ENCODE results near the gene CALML4. TPM values are rescaled to one million over a fixed set of nuclear protein-coding genes. Genes with fewer than 3 reads are reported as not detected.
"Not testable (repeated sequence)": the region's sequence is repeated elsewhere in the genome, so short reads cannot be mapped to it uniquely, and the experiment has no call there.

CALML4 gene
- total RNA-seq, 1 donor from 2014 or later, result 6.1 TPM

DNA sequence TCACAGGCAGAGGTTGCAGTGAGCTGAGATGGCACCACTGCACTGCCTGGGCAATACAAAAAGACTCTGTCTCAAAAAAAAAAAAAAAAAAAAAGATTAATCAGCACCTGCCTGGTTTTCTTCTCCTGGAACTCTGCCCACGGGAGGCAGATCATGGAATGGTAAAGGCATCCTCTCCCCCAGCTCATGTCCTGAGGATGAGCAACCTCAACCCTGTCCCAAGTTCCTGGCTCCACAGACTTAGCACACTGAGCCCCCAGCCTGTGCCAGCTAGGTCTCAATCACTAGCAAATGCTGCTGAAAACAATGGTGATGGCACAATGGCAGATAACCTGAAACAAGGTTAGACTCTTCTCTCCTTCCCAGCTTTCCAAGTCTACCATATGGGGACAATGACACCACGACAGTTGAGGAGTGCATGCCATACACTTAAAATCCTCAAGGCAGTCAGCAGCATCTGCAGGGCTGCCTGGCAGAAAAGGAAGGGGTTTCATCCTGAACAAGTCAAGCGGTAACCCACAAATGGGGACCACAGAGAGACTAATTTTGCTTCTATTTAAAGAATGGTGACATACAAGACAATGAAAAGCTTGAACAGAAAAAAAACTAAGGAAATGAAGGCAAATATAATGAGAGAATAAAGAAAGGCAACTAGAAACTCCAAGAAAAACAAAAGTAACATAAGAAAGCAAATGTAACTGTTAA is 19.6 kb upstream of the CALML4 start:
- DNase-seq, result no peak

DNA sequence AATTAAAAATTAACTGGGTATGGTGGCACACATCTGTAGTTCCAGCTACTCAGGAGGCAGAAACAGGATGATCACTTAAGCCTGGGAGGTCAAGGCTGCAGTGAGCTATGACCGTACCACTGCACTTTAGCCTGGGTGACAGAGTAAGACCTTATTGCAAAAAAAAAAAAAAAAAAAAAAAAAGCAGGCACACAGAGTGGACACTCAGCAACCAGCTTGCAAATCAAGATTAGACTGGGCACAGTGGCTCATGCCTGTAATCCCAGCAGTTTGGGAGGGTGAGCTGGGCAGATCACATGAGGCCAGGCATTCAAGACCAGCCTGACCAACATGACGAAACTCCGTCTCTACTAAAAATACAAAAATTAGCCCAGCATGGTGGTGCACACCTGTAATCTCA is 19.0 kb upstream of the CALML4 start:
- no peak for DNase-seq

DNA sequence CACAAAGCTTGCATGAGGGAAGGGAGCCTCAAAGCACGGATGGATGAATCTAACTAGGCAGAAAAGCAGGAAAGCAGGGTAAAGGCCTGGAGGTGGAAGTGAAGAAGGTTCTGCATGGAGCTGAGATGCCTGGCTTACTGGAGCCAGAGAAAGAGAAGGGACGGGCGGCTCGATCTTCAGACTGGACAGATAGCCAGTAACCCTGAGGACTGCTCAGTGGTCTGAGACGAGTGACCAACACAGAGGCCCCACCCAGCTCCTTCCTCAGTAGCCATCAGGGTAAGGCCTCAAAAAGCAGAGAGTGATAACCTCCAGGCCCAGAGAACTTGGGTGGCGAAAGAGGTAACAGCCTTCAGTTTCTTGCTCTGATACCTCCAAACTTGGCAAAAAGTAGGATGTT is 18.0 kb upstream of the CALML4 start:
- DNase-seq, result no peak

DNA sequence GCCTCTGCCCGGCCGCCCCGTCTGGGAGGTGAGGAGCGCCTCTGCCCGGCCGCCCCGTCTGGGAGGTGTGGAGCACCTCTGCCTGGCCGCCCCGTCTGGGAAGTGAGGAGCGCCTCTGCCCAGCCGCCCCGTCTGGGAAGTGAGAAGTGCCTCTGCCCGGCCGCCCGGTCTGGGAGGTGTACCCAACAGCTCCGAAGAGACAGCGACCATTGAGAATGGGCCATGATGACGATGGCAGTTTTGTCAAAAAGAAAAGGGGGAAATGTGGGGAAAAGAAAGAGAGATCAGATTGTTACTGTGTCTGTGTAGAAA is 17.3 kb upstream of the CALML4 start:
- DNase-seq, result not testable (repeated sequence)

DNA sequence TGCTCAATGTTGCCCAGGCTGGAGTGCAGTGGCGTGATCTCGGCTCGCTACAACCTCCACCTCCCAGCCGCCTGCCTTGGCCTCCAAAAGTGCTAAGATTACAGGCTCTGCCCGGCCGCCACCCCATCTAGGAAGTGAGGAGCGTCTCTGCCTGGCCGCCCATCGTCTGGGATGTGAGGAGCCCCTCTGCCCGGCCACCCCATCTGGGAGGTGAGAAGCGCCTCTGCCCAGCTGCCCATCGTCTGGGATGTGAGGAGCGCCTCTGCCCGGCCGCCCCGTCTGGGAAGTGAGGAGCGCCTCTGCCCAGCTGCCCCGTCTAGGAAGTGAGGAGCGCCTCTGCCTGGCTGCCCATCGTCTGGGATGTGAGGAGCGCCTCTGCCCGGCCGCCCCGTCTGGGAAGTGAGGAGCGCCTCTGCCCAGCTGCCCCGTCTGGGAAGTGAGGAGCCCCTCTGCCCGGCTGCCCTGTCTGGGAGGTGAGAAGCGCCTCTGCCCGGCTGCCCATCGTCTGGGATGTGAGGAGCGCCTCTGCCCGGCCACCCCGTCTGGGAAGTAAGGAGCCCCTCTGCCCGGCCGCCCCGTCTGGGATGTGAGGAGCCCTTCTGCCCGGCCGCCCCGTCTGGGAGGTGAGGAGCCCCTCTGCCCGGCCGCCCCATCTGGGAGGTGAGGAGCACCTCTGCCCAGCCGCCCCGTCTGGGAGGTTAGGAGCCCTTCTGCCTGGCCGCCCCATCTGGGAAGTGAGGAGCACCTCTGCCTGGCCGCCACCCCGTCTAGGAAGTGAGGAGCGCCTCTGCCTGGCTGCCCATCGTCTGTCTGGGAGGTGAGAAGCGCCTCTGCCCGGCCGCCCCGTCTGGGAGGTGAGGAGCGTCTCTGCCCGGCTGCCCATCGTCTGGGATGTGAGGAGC is 16.6 kb upstream of the CALML4 start:
- DNase-seq, result not testable (repeated sequence)

DNA sequence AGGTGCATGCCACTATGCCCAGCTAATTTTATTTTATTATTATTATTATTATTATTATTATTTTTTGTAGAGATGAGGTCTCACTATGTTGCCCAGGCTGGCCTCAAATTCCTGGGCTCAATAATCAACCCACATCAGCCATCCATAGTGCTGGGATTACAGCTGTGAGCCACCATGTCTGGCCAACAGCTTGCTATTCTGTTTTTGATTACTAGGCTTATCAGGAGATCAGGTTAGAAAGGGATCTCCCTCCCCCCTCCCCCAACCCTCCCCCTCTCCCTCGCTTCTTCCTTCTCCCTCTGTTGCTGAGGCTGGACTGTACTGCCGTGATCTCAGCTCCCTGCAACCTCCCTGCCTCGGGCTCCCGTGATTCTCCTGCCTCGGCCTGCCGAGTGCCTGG is 15.8 kb upstream of the CALML4 start:
- no peak for DNase-seq

DNA sequence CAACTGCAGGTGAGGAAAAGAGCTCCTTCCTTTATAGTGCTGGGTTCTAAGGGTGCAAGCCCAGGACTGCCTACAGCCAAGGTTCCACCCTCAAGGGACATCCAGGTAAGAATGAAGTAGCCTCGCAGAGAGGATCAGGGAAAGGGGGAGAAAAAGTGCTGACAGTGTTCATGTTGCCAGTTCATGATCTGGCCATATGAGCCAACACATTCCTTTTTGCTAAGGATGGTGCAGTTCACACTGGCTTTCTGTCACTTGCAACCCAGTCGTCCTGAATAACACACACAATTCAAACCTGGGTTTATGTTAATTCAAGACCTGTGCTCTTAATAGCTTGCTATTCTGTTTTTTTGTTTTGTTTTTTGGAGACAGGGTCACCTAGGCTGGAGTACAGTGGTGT is 15.4 kb upstream of the CALML4 start:
- DNase-seq, result no peak

DNA sequence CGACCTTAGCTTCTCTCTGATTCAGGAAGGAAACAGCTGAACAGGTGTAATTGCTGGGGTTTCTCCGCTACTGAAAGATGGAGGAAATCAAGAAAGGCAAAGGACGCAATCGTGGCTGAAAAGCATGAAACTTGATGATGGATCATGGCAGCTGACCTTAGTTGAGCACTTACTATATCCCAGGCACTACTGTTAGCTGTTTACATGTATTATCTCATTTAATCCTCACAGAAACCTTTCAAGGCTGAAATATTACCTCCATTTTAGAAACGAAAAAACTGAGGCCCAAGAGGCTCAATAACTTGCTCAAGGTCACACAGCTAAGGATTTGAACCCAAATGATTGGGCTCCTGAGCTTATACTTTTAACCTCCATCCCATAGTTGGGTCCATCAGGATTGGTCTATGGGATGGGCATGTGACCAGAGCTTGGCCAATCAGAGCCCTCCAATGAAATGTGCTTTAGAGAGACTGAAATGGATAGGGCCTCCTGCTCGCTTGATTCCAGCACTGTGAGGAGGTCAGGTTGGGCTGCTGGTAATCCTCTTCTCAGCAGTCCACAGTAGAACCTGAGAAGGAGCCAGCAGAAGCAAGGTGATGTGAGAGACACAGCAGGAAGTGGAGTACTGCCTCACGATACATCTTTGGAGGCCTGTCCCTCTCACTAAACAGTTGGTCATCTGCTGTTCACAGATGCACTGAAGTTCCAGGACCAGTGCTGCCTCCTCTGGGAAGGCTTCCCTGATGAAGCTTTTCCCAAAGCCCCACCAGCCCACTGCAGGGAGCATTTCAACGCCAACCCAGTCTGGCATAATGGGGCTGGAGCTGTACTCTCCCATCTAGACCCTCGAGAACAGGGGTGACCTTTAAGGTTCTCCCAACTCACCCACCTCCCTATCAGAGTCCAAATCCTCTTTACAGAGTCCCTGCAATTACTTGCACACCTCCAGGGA is 14.0 kb upstream of the CALML4 start:
- no peak for DNase-seq

DNA sequence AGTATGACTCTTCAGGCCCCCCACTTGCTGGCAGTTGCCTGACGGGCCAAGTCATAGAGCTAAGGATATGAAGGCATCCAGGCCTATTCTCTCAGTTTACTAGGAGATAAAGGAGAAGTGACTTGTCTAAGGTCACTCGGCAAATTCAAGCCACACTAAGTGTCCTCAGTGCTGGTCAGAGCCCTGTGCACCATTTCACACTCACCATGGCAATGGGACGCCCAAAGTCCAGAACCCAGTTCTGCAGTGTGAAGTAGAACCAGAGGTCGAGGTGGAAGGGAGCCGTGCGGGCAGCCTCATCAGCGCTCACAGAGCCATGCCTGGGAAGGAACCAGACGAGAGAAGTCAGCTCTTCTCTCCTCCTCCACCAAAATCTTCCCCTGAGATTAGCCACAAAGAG is 13.2 kb upstream of the CALML4 start:
- DNase-seq, result no peak

DNA sequence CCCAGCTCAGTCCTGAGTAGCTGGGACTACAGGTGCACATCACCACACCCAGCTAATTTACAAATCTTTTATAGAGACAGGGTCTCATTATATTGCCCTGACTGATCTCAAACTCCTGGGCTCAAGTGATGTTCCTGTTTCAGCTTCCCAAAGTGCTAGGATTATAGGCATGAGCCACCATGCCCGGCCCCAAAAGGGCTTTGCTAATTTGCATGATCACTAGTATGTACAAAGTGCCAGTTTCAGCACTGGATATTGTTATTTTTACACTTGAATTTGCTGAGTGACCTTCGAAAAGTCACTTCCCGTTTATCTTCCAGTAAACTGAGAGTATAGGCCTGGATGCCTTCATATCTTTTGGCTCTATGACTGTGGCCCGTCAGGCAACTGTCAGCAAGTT is 12.2 kb upstream of the CALML4 start:
- DNase-seq, result no peak

DNA sequence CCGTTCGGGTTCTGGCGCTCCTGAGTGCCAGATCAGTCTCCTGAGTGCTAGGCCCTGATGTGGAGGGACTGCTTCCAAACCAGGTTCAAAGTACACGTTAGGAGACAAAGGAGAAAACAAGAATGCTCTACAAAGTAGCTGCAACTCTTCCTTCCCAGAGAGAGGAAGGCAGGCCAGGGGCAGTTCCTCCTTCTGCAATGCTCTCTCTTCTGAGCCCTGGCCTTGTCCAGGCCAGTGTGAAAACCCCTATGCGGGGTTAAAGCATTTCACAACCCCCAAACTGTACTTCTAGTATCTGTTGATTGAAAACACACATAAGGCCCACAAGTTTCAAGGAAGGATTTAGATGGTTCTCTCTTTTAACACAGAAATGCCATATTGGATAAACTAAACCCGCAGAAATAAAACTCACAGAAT is 9.7 kb upstream of the CALML4 start:
- DNase-seq, result no peak

DNA sequence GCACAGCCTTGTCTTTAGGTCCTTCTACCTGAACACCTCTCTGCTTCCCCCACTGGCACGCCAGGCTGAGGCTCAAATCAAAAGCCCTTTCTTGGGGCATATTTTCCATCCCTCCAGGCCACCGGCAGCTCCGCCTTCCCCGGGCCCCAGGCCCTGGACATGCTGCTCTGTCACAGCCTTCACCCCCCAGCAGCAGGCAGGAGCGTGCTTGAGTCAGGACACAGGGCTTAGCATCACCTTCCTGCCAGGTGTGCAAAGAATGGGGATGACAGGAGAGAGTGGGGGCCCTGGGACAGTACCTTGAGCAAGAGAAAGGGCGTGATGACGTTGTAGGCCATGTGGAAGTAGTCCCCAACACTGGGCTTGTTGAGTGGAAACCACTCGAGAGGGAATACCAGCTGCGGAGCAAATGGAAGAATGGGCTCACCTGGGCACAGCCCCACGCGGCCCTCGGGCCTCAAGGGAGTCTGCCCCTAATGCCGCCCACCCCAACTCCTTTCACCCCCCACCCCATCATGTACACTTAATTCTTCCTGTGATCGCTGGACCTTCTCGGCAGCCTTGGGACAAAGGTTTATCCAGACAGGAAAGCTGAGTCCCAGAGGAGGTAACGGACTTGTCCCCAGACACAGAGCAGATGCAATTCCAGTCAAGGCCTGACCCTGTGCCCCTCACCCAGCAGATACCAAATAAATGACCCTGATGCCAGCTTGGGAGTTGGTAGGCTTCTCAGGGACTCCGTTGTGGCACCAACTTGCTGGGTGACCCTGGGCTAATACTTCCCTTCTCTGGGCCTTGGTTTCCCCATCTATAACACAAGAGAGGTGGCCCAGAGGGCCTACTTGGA is 9.1 kb upstream of the CALML4 start:
- no peak for DNase-seq

DNA sequence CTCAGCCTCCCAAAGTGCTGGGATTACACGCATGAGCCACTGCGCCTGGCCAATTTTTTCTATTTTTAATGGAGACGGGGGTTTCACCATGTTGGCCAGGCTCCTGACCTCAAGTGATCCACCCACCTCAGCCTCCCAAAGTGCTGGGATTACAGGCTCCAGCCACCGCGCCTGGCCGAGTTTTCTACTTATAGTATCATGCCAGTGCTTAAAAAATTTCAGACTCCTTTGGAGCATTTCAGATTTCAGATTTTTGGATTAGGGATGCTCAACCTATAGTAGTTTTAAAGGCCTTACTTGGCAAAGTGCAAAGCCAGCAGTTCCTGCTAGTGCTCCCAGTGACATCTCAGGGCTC is 8.3 kb upstream of the CALML4 start:
- DNase-seq, result not testable (repeated sequence)

DNA sequence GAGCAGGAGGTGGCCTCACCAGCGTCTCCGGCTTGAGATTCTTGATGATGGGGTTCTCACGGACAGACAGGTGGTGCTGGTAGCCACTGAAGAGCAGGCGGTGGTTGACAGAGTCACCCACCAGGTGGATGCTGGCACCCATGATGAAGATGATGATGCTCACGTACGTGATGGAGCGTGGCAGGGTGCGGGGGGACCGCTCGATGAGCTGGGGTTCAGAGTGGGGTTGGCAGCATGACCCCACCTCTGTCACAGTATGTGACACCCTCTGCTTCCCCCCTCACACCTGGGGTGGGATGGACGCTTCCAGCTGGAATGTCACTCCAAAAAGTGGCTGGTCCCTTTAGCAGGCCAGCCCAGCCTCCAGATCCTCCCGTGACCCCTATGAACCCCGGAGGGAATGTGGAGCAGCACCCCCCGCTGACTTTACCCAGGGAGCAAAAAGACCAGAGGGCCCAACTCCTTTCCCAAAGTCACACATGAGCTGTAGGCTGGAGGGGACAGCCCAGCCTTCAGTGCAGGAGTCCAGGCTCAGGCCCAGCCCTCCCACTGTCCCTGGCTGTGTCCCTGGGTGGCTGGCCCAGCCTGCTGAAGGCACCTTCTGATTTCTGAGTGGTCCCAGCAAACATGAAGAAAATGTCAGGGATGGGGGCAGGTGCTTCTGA is 6.7 kb upstream of the CALML4 start:
- no peak for DNase-seq

DNA sequence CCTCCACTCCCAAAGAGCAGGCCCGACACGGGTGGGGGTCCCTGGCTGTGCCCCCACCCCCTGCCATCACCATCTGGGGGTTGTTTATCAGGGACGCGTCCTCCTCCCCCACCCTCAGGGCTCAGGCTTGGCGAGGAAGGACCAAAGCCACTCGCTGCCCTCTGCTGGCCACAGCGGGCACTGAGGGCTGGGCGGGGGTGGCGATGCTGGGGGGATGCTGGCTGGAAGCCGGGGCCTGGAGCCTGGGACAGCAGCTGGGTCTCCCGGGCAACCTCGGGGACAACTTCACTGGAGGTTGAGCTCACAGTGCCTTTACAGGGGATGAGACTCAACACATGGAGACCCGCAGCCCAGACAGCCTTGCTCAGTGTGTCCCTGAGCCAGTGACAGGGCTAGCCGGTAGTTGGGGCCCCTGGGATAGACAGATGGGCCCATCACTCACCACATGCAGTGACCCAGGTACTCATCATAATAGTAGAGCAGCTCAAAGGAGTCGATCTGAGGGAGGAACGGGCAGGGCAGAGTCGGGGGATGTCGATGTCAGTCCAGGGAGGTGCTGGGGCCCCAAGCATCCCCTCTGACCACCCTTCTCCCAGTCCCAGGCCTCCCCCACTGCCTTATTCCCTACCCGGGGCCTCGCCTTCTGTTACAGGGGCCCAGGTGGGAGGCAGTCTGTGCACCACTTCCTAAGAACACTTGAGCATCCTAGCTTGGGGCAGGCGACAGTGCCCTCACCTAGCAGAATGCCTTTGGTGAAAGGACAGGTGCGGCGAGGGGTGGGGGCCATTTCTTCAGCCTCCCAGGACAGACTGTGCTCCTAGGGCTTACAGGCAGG is 5.9 kb upstream of the CALML4 start:
- DNase-seq, result peak; percentile 5

DNA sequence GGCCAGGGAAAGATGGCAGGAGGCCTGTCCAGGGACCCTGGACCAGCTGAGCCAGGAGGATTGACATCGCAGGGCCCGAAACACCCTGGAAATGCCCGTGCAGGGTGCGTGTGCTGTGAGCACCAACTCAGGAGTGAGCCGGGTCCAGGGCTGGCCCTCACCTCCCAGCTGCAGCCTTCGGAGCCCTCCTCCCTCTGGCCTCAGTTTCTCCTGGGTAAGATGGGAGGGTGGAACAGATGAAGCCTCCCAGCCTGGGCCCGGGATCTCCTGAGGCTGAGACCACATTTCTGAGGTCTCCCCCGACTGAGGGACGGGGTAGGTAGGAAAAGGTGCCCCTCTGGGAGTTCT is 5.3 kb upstream of the CALML4 start:
- DNase-seq, result no peak

DNA sequence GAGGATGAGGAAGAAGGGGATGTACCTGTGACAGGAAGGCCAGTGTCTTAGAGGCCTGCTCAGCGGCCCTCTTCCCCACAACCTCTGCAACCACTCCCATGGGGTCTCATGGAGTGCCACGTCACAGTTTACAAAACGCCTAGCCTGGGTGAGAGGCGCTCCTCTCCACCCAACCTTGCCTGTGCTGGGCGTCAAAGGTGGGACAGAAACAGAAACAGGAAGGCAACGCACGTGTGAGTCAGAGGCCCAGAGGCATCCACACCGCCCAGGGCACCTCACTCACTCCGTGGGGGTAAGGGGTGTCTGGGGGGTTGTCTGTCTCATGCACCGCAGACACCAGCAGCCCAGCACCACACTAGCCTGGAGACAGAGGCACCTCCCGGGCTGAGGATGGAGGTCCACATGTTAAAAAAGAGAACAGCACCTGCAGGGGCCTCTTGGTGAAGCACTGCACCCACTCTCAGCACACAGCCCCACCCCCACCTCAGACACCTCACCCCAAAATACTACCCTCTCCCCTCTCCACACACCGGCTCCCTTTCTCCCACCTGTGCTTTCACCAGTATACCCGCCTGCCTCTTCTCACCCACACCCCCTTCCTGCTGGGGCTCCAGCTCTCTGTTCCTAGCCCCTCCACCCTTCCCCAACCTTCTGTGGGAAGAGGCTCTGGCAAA is 4.7 kb upstream of the CALML4 start:
- DNase-seq, result no peak

DNA sequence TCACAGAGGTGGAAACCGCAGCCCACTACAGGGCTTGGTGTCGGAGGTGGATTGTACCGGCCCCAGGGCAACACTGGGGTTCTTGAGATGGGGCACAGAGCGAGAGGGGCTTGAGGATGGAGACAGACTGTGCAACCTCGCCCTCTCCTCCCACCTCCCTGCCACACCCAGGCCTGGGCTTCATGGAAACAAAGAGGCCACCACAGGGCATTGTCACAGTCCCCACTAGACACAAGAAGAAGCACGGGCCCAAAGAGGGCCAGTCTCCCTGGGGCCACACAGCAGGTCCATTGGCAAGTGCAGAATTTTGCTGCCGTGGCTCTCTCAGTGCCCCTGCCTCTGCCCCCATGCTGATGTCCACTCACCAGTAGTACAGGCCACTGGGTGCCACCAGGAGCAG is 4.1 kb upstream of the CALML4 start:
- no peak for DNase-seq

DNA sequence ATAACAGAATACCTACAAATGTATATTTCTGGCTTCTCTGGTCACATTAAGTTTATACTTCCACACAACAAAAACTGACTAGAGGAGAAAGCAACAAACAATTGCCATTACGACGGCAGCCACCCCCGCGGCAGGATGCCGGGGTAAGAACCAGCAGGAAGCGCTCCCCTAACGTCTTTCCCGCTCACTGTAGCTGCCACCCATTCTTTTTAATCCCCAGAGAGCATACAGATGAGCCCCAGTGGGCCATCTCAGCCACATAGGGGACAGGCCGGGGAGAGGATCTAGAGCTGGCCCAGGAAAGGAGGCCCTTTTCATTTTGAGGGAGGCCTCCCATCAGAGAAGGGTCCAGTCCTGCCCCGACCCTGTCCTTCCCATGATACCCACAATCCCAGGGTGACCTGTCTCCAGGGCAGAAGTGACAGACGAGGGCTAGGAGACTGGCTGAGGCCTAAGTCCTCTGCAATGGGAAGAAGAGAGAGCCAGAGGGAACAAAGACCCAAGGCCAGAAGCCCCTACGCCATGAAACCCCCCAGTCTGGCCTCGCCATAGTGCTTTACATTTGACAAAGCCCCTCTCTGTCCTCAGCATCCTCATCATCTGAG is 3.6 kb upstream of the CALML4 start:
- no peak for DNase-seq

DNA sequence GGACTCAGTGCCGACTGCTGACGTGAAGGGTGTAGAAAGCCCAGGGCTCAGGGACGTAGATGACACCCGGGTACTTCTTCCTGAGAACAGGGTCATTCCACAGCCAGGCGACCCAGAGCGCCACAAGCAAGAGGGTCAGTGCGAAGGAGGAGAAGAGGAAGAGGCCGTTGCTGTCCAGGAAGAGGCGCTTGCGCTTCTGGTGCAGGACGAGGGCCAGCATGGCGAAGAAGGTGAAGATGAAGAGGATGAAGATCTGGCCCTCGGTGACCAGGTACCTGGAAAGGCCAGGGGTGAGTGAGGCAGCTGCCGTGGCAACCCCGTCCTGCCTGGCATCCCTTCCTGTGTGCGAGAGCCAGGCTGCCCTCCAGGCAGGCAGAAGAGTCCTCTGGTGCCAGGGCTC is 3.0 kb upstream of the CALML4 start:
- no peak for DNase-seq

All from skin of body (tissue), 2 donors.